GM12892 (cell line): ENCODE results near the gene C4orf50.

ENCODE experiments used
- POLR2A ChIP-seq: IDR thresholded peaks from 2 replicates; pipeline ENCODE4 v1.6.1; 2011; ENCODE audit warnings: low read depth, low read length, control low read depth
- POLR2AphosphoS5 ChIP-seq: IDR thresholded peaks from 2 replicates; pipeline ENCODE4 v1.6.1; 2011; ENCODE audit warnings: low read depth, low read length, control low read depth
- TAF1 ChIP-seq: IDR thresholded peaks from 2 replicates; pipeline ENCODE4 v1.6.1; 2011; ENCODE audit warnings: low read depth, mild to moderate bottlenecking, control low read depth, low read length, borderline replicate concordance

DNA sequence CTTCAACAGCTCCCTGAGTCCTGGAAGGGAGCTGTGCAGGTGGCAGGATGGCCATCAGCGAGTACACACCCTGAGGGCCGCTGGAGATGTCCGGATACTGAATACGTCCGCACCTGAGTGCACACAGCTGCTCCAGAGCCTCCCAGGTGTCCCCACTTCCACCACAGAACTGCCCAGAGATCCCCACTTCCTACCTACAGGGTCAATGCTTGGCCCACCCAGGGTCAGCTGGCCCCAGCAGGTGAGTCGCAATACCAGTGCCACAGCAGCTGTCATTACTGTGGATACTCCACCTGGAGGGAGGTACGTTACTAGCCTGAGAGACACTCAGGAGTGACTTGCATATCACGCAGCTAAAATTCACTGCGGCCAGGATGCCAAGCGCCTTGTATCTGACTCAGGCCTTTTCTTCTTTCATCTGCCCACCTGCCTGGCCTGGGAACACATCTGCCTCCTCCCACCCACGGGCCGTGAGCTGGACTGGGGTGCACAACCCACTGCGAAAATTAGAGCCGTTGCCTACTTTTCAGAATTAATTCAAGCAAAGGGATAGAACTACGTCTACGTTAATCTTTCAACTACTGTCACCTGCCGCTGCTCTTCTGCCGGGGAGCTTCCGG lies 9.4 kb downstream of the C4orf50 start:
- TF ChIP-seq POLR2A (no peak), POLR2AphosphoS5 (no peak), TAF1 (no peak)
